ENCODE results near the gene CACNA1F. TPM values are rescaled to one million over a fixed set of nuclear protein-coding genes. Genes with fewer than 3 reads are reported as not detected.
A peak's percentile ranks its signal among the peaks of the same experiment; 100 is the strongest.

CACNA1F gene
- total RNA-seq, 2 experiments from 2014 or later = not detected

DNA sequence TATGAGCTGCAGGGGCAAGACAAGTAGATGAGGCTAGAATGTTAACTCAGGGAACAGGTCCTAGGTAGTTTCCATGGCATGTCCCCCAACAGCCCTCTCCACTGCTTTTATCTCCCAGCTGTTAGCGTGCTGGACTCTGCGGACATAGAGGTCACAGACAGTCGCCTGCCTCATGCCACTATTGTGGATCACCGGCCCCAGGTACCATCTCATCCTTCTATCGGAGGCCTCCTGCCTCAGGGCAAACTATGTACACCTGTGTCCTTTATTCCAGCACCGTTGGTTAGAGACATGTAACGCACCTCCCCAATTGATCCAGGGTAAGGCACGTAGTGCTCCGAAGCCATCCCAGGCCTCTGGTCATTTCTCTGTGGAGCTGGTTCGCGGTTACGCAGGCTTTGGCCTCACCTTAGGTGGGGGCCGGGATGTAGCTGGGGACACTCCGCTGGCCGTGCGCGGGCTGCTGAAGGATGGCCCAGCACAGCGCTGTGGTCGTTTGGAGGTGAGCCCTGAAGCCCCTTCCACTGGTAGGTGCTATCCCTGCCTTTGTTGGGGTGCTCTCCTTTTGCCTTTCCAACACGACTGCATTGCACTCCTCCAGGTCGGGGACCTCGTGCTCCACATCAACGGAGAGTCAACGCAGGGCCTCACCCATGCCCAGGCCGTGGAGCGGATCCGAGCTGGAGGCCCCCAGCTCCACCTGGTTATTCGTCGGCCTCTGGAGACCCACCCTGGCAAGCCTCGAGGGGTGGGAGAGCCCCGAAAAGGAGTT is 68.4 kb downstream of the CACNA1F start:
- Histone ChIP-seq H3K9me2 (ENCODE audit: insufficient read depth, low read length) (no peaks in the 10 kb centered on the region), H3K9me3 (ENCODE audit: low read length) (no peaks in the 10 kb centered on the region), H4K20me1 (ENCODE audit: insufficient read depth, low read length) (no peaks in the 10 kb centered on the region), H3K27ac (ENCODE audit: low read depth, low read length, poor library complexity, severe bottlenecking) (peak overlapping the region; percentile 24), H3K4me3 (ENCODE audit: low read depth, low read length, poor library complexity, severe bottlenecking) (peak overlapping the region; percentile 63), H3K4me2 (ENCODE audit: low read length) (peak overlapping the region; percentile 87), H3K36me3 (ENCODE audit: insufficient read depth, low read length) (no peaks in the 10 kb centered on the region), H3K79me2 (ENCODE audit: insufficient read depth, low read depth, low read length) (no peaks in the 10 kb centered on the region), H2AFZ (ENCODE audit: low read length) (peak overlapping the region; percentile 77; the same call in 1 of the 2 replicates), H3K4me1 (ENCODE audit: insufficient read depth, low read length, poor library complexity, severe bottlenecking) (peaks cover 45% of the 10 kb centered on the region)
- ChIA-PET CTCF (ENCODE audit: unreplicated experiment) (interaction anchor here (1.2 kb wide), 1 partner anchor 9 kb away, joined by 4 read pairs; no protein-coding TSS in a partner anchor), POLR2A (no interaction called here)
- intact Hi-C loops (cut with micrococcal nuclease; ENCODE audit: unreplicated experiment) = loop anchor here (5.0 kb wide), 1 partner anchor 42 kb away; the partner anchor contains the start of gene GPKOW
- TF ChIP-seq EZH2phosphoT487 (IDR thresholded peaks at IDR 0.05; ENCODE audit: borderline replicate concordance, low read depth, low read length) = no peak
- TF ChIP-seq, protein P1, sequence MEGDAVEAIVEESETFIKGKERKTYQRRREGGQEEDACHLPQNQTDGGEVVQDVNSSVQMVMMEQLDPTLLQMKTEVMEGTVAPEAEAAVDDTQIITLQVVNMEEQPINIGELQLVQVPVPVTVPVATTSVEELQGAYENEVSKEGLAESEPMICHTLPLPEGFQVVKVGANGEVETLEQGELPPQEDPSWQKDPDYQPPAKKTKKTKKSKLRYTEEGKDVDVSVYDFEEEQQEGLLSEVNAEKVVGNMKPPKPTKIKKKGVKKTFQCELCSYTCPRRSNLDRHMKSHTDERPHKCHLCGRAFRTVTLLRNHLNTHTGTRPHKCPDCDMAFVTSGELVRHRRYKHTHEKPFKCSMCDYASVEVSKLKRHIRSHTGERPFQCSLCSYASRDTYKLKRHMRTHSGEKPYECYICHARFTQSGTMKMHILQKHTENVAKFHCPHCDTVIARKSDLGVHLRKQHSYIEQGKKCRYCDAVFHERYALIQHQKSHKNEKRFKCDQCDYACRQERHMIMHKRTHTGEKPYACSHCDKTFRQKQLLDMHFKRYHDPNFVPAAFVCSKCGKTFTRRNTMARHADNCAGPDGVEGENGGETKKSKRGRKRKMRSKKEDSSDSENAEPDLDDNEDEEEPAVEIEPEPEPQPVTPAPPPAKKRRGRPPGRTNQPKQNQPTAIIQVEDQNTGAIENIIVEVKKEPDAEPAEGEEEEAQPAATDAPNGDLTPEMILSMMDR (conservative IDR thresholded peaks at IDR 0.05; ENCODE audit: low read length) = no peak
- BruUV-seq (replicated peaks) = no TSS peak
- DNase-seq (ENCODE audit: low spot score) = no peak

DNA sequence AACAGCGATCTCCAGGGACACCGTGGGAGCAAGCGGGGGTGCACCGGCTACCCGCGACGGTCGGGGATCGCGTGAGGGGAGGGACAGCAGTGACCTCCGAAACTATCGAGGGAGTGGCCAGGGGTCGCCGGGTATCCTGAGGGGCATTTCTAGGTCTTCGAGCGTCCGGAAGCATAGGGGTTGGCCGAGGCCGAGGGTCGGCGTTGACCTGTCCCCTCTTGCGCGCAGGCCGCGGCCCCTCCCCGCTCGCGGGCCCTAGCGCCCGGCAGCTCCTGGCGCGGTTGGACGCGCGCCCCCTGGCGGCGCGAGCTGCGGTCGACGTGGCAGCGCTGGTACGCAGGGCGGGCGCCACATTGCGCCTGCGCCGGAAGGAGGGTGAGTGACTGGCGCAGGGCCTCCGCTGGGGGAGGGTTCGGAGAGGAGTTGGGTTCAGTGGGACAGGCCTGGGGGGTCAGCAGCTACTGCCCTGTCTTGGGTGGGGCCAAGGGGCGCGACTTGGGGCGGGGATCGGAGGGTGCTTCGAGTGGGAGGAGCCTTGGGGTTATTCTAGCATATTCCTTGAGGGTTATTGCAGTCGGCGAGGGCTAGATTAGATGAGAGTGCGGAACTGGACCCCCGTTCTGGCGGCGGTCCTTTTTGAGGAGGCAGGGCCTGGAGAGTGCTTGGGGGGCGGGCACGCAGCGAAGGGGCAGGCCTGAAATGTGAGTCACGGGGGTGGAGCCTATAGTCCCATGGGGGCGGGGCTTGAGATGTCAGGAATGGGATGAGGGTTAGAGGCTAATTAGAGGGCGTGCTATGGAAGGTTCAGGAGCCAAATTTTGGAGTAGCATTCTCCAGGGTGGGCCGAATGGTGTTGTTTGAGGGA is 69.4 kb downstream of the CACNA1F start:
- H2AFZ ChIP-seq (ENCODE audit: low read length) = peak overlapping the region; percentile 77
- H3K9me2 ChIP-seq (ENCODE audit: insufficient read depth, low read length) = no peaks in the 10 kb centered on the region
- peak overlapping the region; percentile 66 for H3K27ac ChIP-seq (ENCODE audit: low read depth, low read length, poor library complexity, severe bottlenecking)
- H3K4me3 ChIP-seq (ENCODE audit: low read depth, low read length, poor library complexity, severe bottlenecking) = peak overlapping the region; percentile 63
- POLR2A ChIA-PET = no interaction called here
- BruUV-seq (replicated peaks) = no TSS peak
- intact Hi-C loops (cut with micrococcal nuclease; ENCODE audit: unreplicated experiment) = loop anchor here (5.0 kb wide), 1 partner anchor 41 kb away; the partner anchor contains the start of gene GPKOW
- DNase-seq (ENCODE audit: low spot score) = peak; percentile 85
- peaks cover 37% of the 10 kb centered on the region for H3K4me1 ChIP-seq (ENCODE audit: insufficient read depth, low read length, poor library complexity, severe bottlenecking)
- H3K79me2 ChIP-seq (ENCODE audit: insufficient read depth, low read depth, low read length) = no peaks in the 10 kb centered on the region
- TF ChIP-seq, protein P1 (conservative IDR thresholded peaks at IDR 0.05; ENCODE audit: low read length) = peak; percentile 72
- no peak for TF ChIP-seq EZH2phosphoT487 (IDR thresholded peaks at IDR 0.05; ENCODE audit: borderline replicate concordance, low read depth, low read length)
- peak overlapping the region; percentile 87 for H3K4me2 ChIP-seq (ENCODE audit: low read length)
- no peaks in the 10 kb centered on the region for H4K20me1 ChIP-seq (ENCODE audit: insufficient read depth, low read length)
- H3K36me3 ChIP-seq (ENCODE audit: insufficient read depth, low read length) = no peaks in the 10 kb centered on the region
- H3K9me3 ChIP-seq (ENCODE audit: low read length) = no peaks in the 10 kb centered on the region
- CTCF ChIA-PET (ENCODE audit: unreplicated experiment) = no interaction called here

Data from OCI-LY7 (cell line).